Myocyte (in vitro differentiated cells): ENCODE data around the gene HBG1. TPM values are rescaled to one million over a fixed set of nuclear protein-coding genes. Genes with fewer than 3 reads are reported as not detected.

Experiments used
- DNase-seq: peaks from one replicate; pipeline ENCODE4 v3.0.0-alpha.2; 2012; ENCODE audit warnings: low read depth
- total RNA-seq: library from RNA; depleted of rRNA; stranded (reverse); fragments of >200 nt; gene quantifications from 2 replicates; pipeline ENCODE4 v1.2.3, GENCODE V29; 2014

The HBG1 gene
- total RNA-seq, 1 donor from 2014 or later = not detected

- no peak for DNase-seq
Observed at GRCh38 chr11:5228124-5228523, 21.5 kb downstream of the HBG1 start.

GRCh38 chr11:5227681-5228080, 22.0 kb downstream of the HBG1 start:
- no peak for DNase-seq

- DNase-seq = no peak
Observed at GRCh38 chr11:5226732-5227310, 22.8 kb downstream of the HBG1 start, which contains the start of gene HBB. Gene HBB (minus strand): TSS chr11:5227071. CDS start chr11:5227021, 50 bp downstream.

- DNase-seq = no peak
Observed at GRCh38 chr11:5225480-5225871, 24.2 kb downstream of the HBG1 start.

- DNase-seq = no peak
Observed at GRCh38 chr11:5224538-5225479, 24.8 kb downstream of the HBG1 start.

DNA sequence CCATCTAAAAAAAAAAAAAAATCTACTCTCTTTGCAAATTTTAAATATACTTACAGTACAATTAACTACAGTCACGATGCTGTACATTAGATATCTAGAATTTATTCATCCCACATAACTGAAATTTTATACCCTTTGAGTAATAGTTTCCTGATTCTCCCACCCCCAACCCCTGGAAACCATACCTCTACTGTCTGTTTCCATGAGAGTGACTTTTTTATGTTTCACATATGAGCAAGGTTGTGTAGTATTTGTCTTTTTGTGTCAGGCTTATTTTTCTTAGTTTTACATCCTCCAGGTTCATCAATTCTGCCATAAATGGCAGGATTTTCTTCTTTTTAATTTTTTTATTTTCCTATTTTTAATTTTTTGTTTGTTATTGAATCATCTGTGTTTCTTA, 26.0 kb downstream of the HBG1 start:
- no peak for DNase-seq

- no peak for DNase-seq
Observed at GRCh38 chr11:5223146-5223545, 26.5 kb downstream of the HBG1 start.

DNA sequence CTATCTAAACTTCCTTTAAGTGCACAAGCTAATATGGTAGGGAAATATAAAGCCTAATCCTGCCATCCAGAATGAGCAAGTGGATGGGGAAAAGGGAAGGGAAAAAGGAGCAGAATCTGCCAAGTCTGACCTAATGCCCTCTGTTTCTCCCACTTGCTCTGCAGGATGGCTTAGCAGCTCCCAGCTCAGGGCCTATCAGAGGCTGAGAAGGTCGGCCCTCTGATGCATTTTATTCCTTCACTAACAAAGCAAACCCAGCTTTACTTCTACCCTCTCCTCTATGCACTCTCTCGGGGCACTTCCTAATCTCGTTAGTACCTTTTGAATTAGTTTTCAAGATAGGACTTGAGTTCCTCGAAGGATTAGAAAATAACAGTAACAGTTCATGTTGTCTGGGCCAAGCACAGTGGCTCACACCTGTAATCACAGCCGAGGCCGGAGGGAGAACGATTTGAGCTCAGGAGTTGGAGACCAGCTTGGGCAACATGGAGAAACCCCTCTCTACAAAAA, 39.2 kb downstream of the HBG1 start:
- DNase-seq = no peak

GRCh38 chr11:5204787-5205186, 44.9 kb downstream of the HBG1 start:
- DNase-seq = peak; percentile 66

GRCh38 chr11:5203366-5203765, 46.3 kb downstream of the HBG1 start:
- DNase-seq = no peak

GRCh38 chr11:5200582-5200981, 49.1 kb downstream of the HBG1 start, which contains the start of gene OR51V1:
Gene OR51V1 (minus strand): TSS chr11:5200682. CDS start chr11:5200682, 0 bp downstream.
- DNase-seq = no peak

- DNase-seq = no peak
Observed at GRCh38 chr11:5198285-5198684, 51.4 kb downstream of the HBG1 start.

Other genes with a start within 250 kb of the HBG1 start
- gene OR52J3, start 203.3 kb downstream of the HBG1 start, total RNA-seq = not detected in 2 replicates
- not detected in 2 replicates for gene OR52E2, start 190.2 kb downstream of the HBG1 start, total RNA-seq
- gene OR52E1, start 180.3 kb downstream of the HBG1 start, total RNA-seq = not detected in 2 replicates
- gene OR52A5, start 111.5 kb downstream of the HBG1 start, total RNA-seq = not detected in 2 replicates
- not detected in 2 replicates for gene OR52A1, start 95.1 kb downstream of the HBG1 start, total RNA-seq
- gene OR51V1, start 49.2 kb downstream of the HBG1 start, total RNA-seq = not detected in 2 replicates
- gene HBB, start 22.8 kb downstream of the HBG1 start, total RNA-seq = not detected in 2 replicates
- gene HBD, start 15.4 kb downstream of the HBG1 start, total RNA-seq = not detected in 2 replicates
- gene HBG2, start 4.9 kb upstream of the HBG1 start, total RNA-seq = not detected in 2 replicates
- not detected in 2 replicates for gene HBE1, start 20.1 kb upstream of the HBG1 start, total RNA-seq
- gene OR51B4, start 52.1 kb upstream of the HBG1 start, total RNA-seq = not detected in 2 replicates
- gene OR51B2, start 74.4 kb upstream of the HBG1 start, total RNA-seq = 0.80 TPM in 1 of 2 replicates, not detected in the other
- gene OR51B5, start 93.7 kb upstream of the HBG1 start, total RNA-seq = 0.21 and 0.29 TPM in 2 replicates
- gene OR51B6, start 101.7 kb upstream of the HBG1 start, total RNA-seq = not detected in 2 replicates
- not detected in 2 replicates for gene OR51M1, start 134.0 kb upstream of the HBG1 start, total RNA-seq
- not detected in 2 replicates for gene OR51Q1, start 172.3 kb upstream of the HBG1 start, total RNA-seq
- gene OR51I1, start 191.7 kb upstream of the HBG1 start, total RNA-seq = not detected in 2 replicates
- gene OR51I2, start 199.5 kb upstream of the HBG1 start, total RNA-seq = not detected in 2 replicates
- not detected in 2 replicates for gene OR52D1, start 238.8 kb upstream of the HBG1 start, total RNA-seq